CD14-positive monocyte (primary cell): Measurements from ENCODE around the gene MYO1E. TPM values are rescaled to one million over a fixed set of nuclear protein-coding genes. Genes with fewer than 3 reads are reported as not detected.

Experiments
- DNase-seq, 3 donors: peaks; one replicate each; pipeline ENCODE4 v3.0.0-alpha.2; 2011 to 2022
- H2AFZ ChIP-seq: 2 replicates; pipeline ENCODE4 v1.6.0; 2012; ENCODE audit warnings: mild to moderate bottlenecking, low read depth, low read length, inconsistent platforms; ENCODE audit not compliant: insufficient read depth, poor library complexity, severe bottlenecking
- H3K27ac ChIP-seq, 2 donors: 1 replicate in 1 of 2; 2 replicates in 1 of 2; pipeline ENCODE4 v1.5.1; 2012 to 2013; ENCODE audit warnings: low read length in 2 of 2, control low read depth in 1 of 2, inconsistent platforms in 1 of 2, low read depth in 1 of 2, mild to moderate bottlenecking in 1 of 2
- H3K27me3 ChIP-seq, 2 donors: one replicate each; pipeline versions ENCODE4 v1.6.0 to v1.6.1; 2011 to 2013; ENCODE audit warnings: low read length in 2 of 2; ENCODE audit not compliant: control insufficient read depth in 2 of 2, insufficient read depth in 2 of 2
- H3K36me3 ChIP-seq, 2 donors: replicated peaks in 1 of 2; 1 replicate in 1 of 2; 2 replicates in 1 of 2; pipeline versions ENCODE4 v1.5.1 to v1.6.1; 2012 to 2013; ENCODE audit warnings: low read length in 2 of 2, control low read depth in 1 of 2, inconsistent platforms in 1 of 2, mild to moderate bottlenecking in 1 of 2; ENCODE audit not compliant: insufficient read depth in 2 of 2, control insufficient read depth in 1 of 2
- H3K4me1 ChIP-seq, 2 donors: 1 replicate in 1 of 2; 2 replicates in 1 of 2; pipeline versions ENCODE4 v1.5.1 to v1.6.1; 2012 to 2013; ENCODE audit warnings: low read length in 2 of 2, control low read depth in 1 of 2, inconsistent platforms in 1 of 2, mild to moderate bottlenecking in 1 of 2, moderate library complexity in 1 of 2; ENCODE audit not compliant: insufficient read depth in 2 of 2, control insufficient read depth in 1 of 2
- H3K4me2 ChIP-seq: replicated peaks from 2 replicates; pipeline ENCODE3; 2012; ENCODE audit warnings: low read length, moderate library complexity, mild to moderate bottlenecking; ENCODE audit not compliant: poor library complexity, severe bottlenecking; ENCODE audit errors: extremely low read depth
- H3K4me3 ChIP-seq, 3 experiments: fragments of 200-600 bp in 1 of 3; sonication (generic) in 1 of 3; replicated peaks in 1 of 3; 1 replicate in 2 of 3; 2 replicates in 1 of 3; pipeline ENCODE4 v1.5.1; 2011 to 2013; ENCODE audit warnings: low read length in 3 of 3, mild to moderate bottlenecking in 3 of 3, control low read depth in 2 of 3, low read depth in 2 of 3, inconsistent platforms in 1 of 3, moderate library complexity in 1 of 3
- H3K79me2 ChIP-seq: 2 replicates; pipeline ENCODE4 v1.6.0; 2012; ENCODE audit warnings: mild to moderate bottlenecking, control low read depth, inconsistent platforms, low read length, moderate library complexity; ENCODE audit not compliant: insufficient read depth
- H3K9ac ChIP-seq: 2 replicates; pipeline ENCODE4 v1.6.0; 2017; ENCODE audit warnings: low read length, mild to moderate bottlenecking; ENCODE audit not compliant: insufficient read depth, poor library complexity, severe bottlenecking
- H3K9me3 ChIP-seq, 2 donors: replicated peaks in 1 of 2; 1 replicate in 1 of 2; 2 replicates in 1 of 2; pipeline versions ENCODE4 v1.5.1 to v1.6.1; 2012 to 2013; ENCODE audit warnings: low read length in 2 of 2, control low read depth in 1 of 2; ENCODE audit not compliant: control insufficient read depth in 1 of 2, insufficient read depth in 1 of 2
- H4K20me1 ChIP-seq: 2 replicates; pipeline ENCODE4 v1.6.0; 2012; ENCODE audit warnings: mild to moderate bottlenecking, low read length, control low read depth, moderate library complexity; ENCODE audit not compliant: insufficient read depth
- H3K27ac Mint-ChIP-seq, 7 donors: one replicate each; pipeline ENCODE4 v1.8.0; 2020; ENCODE audit warnings: mild to moderate bottlenecking in 7 of 7, mixed read lengths in 7 of 7, moderate library complexity in 6 of 7, inconsistent platforms in 2 of 7
- H3K27me3 Mint-ChIP-seq, 3 donors: one replicate each; pipeline ENCODE4 v1.8.0; 2021 to 2022; ENCODE audit warnings: low read depth in 3 of 3, mild to moderate bottlenecking in 3 of 3, mixed read lengths in 3 of 3, moderate library complexity in 3 of 3, inconsistent platforms in 1 of 3
- H3K36me3 Mint-ChIP-seq, 2 donors: one replicate each; pipeline ENCODE4 v1.8.0; 2020; ENCODE audit warnings: mixed read lengths in 2 of 2, inconsistent platforms in 1 of 2, mild to moderate bottlenecking in 1 of 2
- H3K4me1 Mint-ChIP-seq: one replicate; pipeline ENCODE4 v1.8.0; 2020; ENCODE audit warnings: mild to moderate bottlenecking, mixed read lengths
- H3K4me3 Mint-ChIP-seq, 2 donors: one replicate each; pipeline ENCODE4 v1.8.0; 2020; ENCODE audit warnings: mild to moderate bottlenecking in 2 of 2, mixed read lengths in 2 of 2, moderate library complexity in 1 of 2
- H3K9me3 Mint-ChIP-seq, 7 donors: one replicate each; pipeline ENCODE4 v1.8.0; 2020 to 2022; ENCODE audit warnings: mixed read lengths in 7 of 7, mild to moderate bottlenecking in 6 of 7, moderate library complexity in 6 of 7, inconsistent platforms in 2 of 7
- CTCF ChIP-seq: fragments of 200-600 bp; IDR thresholded peaks from one replicate; pipeline ENCODE4 v1.8.0; 2022; ENCODE audit warnings: antibody characterized with exemption, mild to moderate bottlenecking
- WGBS: methylation state at CpG from one replicate; pipeline ENCODE4 v1.1.5; 2013; ENCODE audit warnings: missing lambda C conversion rate; ENCODE audit not compliant: insufficient coverage; 5-methylcytosine and 5-hydroxymethylcytosine counted together
- intact Hi-C, 2 donors: fragments of 100-400 bp; cut with micrococcal nuclease; formaldehyde crosslinking; loops; one replicate each; pipeline versions ENCODE4 v1.15.0 to v1.15.1; 2023
- polyA plus RNA-seq, 3 donors: library from polyadenylated mRNA; depleted of rRNA in 1 of 3; unstranded in 2 of 3; stranded (reverse) in 1 of 3; fragments of 300-500 nt in 2 of 3; fragments of >200 nt in 1 of 3; fragmentation: Illumina TruSeq in 2 of 3; gene quantifications; 1 replicate in 2 of 3; 2 replicates in 1 of 3; pipeline ENCODE4 v1.2.3, GENCODE V29; 2012 to 2021

MYO1E gene
- polyA plus RNA-seq, 3 donors = 5.5 to 16.2 (median 6.2) TPM

GRCh38 chr15:59177317-59177660 is 195.4 kb downstream of the MYO1E start:
- H3K4me3 Mint-ChIP-seq = peak overlapping the region; percentile 45 to 81
- WGBS = 0% methylated on average over 2 of the region's 4 CpGs
- H3K27ac Mint-ChIP-seq = peak overlapping the region; percentile 96 to 100 (median 99)

GRCh38 chr15:59176653-59177316 is 195.9 kb downstream of the MYO1E start:
- WGBS = no CpG with 5 or more reads among the region's 9 CpGs
- H3K4me1 Mint-ChIP-seq = peaks cover 60% of the 10 kb centered on the region
- H3K27ac Mint-ChIP-seq = peak overlapping the region; percentile 96 to 100 (median 99)
- peaks cover under 1 to 9% of the 10 kb centered on the region in 2 donors for H3K36me3 ChIP-seq
- peak overlapping the region; percentile 17 to 75 for H3K4me3 Mint-ChIP-seq
- peak; percentile 74 to 83 (median 82) for DNase-seq
- H3K4me2 ChIP-seq = peak overlapping the region; percentile 65
- TF ChIP-seq CTCF = no peak
- H3K9ac ChIP-seq = peak overlapping the region; percentile 59
- peaks cover 0 to 5% (median 1%) of the 10 kb centered on the region in 7 donors for H3K9me3 Mint-ChIP-seq
- H3K27ac ChIP-seq = peak overlapping the region; percentile 91 to 94
- H3K4me3 ChIP-seq = peak overlapping the region in 1 of 3 experiments; percentile 45
- peaks cover 0 to 5% (median 0%) of the 10 kb centered on the region in 3 donors for H3K27me3 Mint-ChIP-seq
- peaks cover 34 to 36% of the 10 kb centered on the region in 2 donors for H3K36me3 Mint-ChIP-seq
- no peaks in the 10 kb centered on the region for H3K27me3 ChIP-seq
- no peak overlapping the region for H2AFZ ChIP-seq
- H4K20me1 ChIP-seq = no peaks in the 10 kb centered on the region
- intact Hi-C loops = loop anchor here in 1 of 2 donors (5.0 to 10.0 kb wide), 4 partner anchors 61 to 348 kb away; partner anchors contain the start of gene MYO1E
- no peaks in the 10 kb centered on the region for H3K79me2 ChIP-seq
- peaks cover under 1 to 3% of the 10 kb centered on the region in 2 donors for H3K9me3 ChIP-seq
- H3K4me1 ChIP-seq = peaks cover 66 to 69% of the 10 kb centered on the region in 2 donors

More at GRCh38 chr15:59177317-59177660, 195.4 kb downstream of the MYO1E start:
- intact Hi-C loops = loop anchor here in 1 of 2 donors (5.0 to 10.0 kb wide), 4 partner anchors 60 to 348 kb away; partner anchors contain the start of gene MYO1E
- H3K9me3 ChIP-seq = peaks cover 4 to 5% of the 10 kb centered on the region in 2 donors
- H3K4me2 ChIP-seq = peak overlapping the region; percentile 65
- peaks cover 0 to 5% (median 0%) of the 10 kb centered on the region in 3 donors for H3K27me3 Mint-ChIP-seq
- peak overlapping the region; percentile 91 to 94 for H3K27ac ChIP-seq
- no peaks in the 10 kb centered on the region for H3K27me3 ChIP-seq
- peak overlapping the region in 2 of 3 experiments; percentile 6 to 45 for H3K4me3 ChIP-seq
- peak overlapping the region; percentile 1 for H2AFZ ChIP-seq
- no peak for TF ChIP-seq CTCF
- peaks cover 31 to 32% of the 10 kb centered on the region in 2 donors for H3K36me3 Mint-ChIP-seq
- H3K4me1 Mint-ChIP-seq = peaks cover 60% of the 10 kb centered on the region
- H4K20me1 ChIP-seq = no peaks in the 10 kb centered on the region
- no peaks in the 10 kb centered on the region for H3K79me2 ChIP-seq
- H3K4me1 ChIP-seq = peaks cover 66 to 70% of the 10 kb centered on the region in 2 donors
- H3K9ac ChIP-seq = peak overlapping the region; percentile 59
- peaks cover 0 to 9% of the 10 kb centered on the region in 2 donors for H3K36me3 ChIP-seq
- peaks cover 0 to 9% (median 5%) of the 10 kb centered on the region in 7 donors for H3K9me3 Mint-ChIP-seq
- peak; percentile 86 to 94 (median 90) for DNase-seq
